H9 (cell line): ENCODE data around the gene CCSER1. TPM values are rescaled to one million over a fixed set of nuclear protein-coding genes. Genes with fewer than 3 reads are reported as not detected.

Experiments
- DNase-seq: peaks from one replicate; pipeline ENCODE4 v3.0.0-alpha.2; 2017
- H2AFZ ChIP-seq: one replicate; pipeline ENCODE4 v1.6.1; 2013; ENCODE audit warnings: mild to moderate bottlenecking, low read length, control low read depth, moderate library complexity
- H2AK5ac ChIP-seq: 2 replicates; pipeline ENCODE4 v1.6.1; 2013; ENCODE audit warnings: low read length, control low read depth, mixed read lengths; ENCODE audit not compliant: insufficient read length
- H2BK120ac ChIP-seq: one replicate; pipeline ENCODE4 v1.6.1; 2013; ENCODE audit warnings: low read depth, mild to moderate bottlenecking, low read length, control low read depth, inconsistent platforms; ENCODE audit not compliant: poor library complexity, severe bottlenecking
- H2BK12ac ChIP-seq: 2 replicates; pipeline ENCODE4 v1.6.1; 2013; ENCODE audit warnings: low read length, control low read depth, mixed read lengths, low read depth; ENCODE audit not compliant: insufficient read length
- H2BK15ac ChIP-seq: 2 replicates; pipeline ENCODE4 v1.6.1; 2013; ENCODE audit warnings: low read depth, low read length, control low read depth
- H2BK20ac ChIP-seq: one replicate; pipeline ENCODE4 v1.6.1; 2013; ENCODE audit warnings: low read depth, mild to moderate bottlenecking, low read length, control low read depth, inconsistent platforms; ENCODE audit not compliant: poor library complexity, severe bottlenecking
- H2BK5ac ChIP-seq: 2 replicates; pipeline ENCODE4 v1.6.1; 2013; ENCODE audit warnings: low read length, control low read depth, mixed read lengths; ENCODE audit not compliant: insufficient read length
- H3K14ac ChIP-seq: 2 replicates; pipeline ENCODE4 v1.6.1; 2013; ENCODE audit warnings: low read length, control low read depth; ENCODE audit not compliant: insufficient read depth
- H3K18ac ChIP-seq: 2 replicates; pipeline ENCODE4 v1.6.1; 2013; ENCODE audit warnings: low read depth, mild to moderate bottlenecking, mixed read lengths, low read length, control low read depth; ENCODE audit not compliant: insufficient read length
- H3K23ac ChIP-seq: 2 replicates; pipeline ENCODE4 v1.6.1; 2013; ENCODE audit warnings: low read length, control low read depth, mixed read lengths, low read depth; ENCODE audit not compliant: insufficient read length
- H3K23me2 ChIP-seq: 2 replicates; pipeline ENCODE4 v1.6.1; 2013; ENCODE audit warnings: low read depth, mild to moderate bottlenecking, mixed read lengths, low read length, control low read depth; ENCODE audit not compliant: insufficient read length, poor library complexity, severe bottlenecking
- H3K27ac ChIP-seq: 2 replicates; pipeline ENCODE4 v1.5.1; 2013; ENCODE audit warnings: low read length, control low read depth, mixed read lengths, low read depth; ENCODE audit not compliant: insufficient read length
- H3K27me3 ChIP-seq: 2 replicates; pipeline ENCODE4 v1.6.1; 2013; ENCODE audit warnings: low read length, control low read depth, inconsistent platforms; ENCODE audit not compliant: insufficient read depth
- H3K4ac ChIP-seq: 2 replicates; pipeline ENCODE4 v1.6.1; 2013; ENCODE audit warnings: low read depth, mild to moderate bottlenecking, control low read depth, inconsistent platforms, low read length, moderate library complexity
- H3K4me1 ChIP-seq: 2 replicates; pipeline ENCODE4 v1.6.1; 2013; ENCODE audit warnings: low read length, control low read depth, inconsistent platforms; ENCODE audit not compliant: insufficient read depth
- H3K4me2 ChIP-seq: 2 replicates; pipeline ENCODE4 v1.6.1; 2013; ENCODE audit warnings: low read length, control low read depth, mixed read lengths; ENCODE audit not compliant: insufficient read length, insufficient read depth
- H3K56ac ChIP-seq: 2 replicates; pipeline ENCODE4 v1.6.1; 2013; ENCODE audit warnings: low read depth, mild to moderate bottlenecking, mixed read lengths, low read length, control low read depth; ENCODE audit not compliant: insufficient read length
- H3K79me1 ChIP-seq: 2 replicates; pipeline ENCODE4 v1.6.1; 2013; ENCODE audit warnings: low read depth, mild to moderate bottlenecking, moderate library complexity, low read length, control low read depth, inconsistent platforms; ENCODE audit not compliant: insufficient read depth, poor library complexity, severe bottlenecking
- H3K79me2 ChIP-seq: 2 replicates; pipeline ENCODE4 v1.6.1; 2013; ENCODE audit warnings: low read length, control low read depth, inconsistent platforms; ENCODE audit not compliant: insufficient read depth
- H3K9ac ChIP-seq: 2 replicates; pipeline ENCODE4 v1.6.1; 2013; ENCODE audit warnings: low read length, control low read depth, mixed read lengths; ENCODE audit not compliant: insufficient read length; ENCODE audit errors: extremely low read depth
- H3K9me3 ChIP-seq: one replicate; pipeline ENCODE4 v1.6.1; 2013; ENCODE audit warnings: low read depth, low read length, inconsistent platforms; ENCODE audit not compliant: control insufficient read depth
- H3T11ph ChIP-seq: one replicate; pipeline ENCODE4 v1.6.1; 2013; ENCODE audit warnings: mild to moderate bottlenecking, low read length, control low read depth, inconsistent platforms
- H4K20me1 ChIP-seq: one replicate; pipeline ENCODE4 v1.6.1; 2013; ENCODE audit not compliant: control insufficient read depth, insufficient read length, insufficient read depth
- H4K5ac ChIP-seq: 2 replicates; pipeline ENCODE4 v1.6.1; 2013; ENCODE audit warnings: low read depth, mild to moderate bottlenecking, mixed read lengths, low read length, control low read depth; ENCODE audit not compliant: insufficient read length
- H4K8ac ChIP-seq: replicated peaks from 2 replicates; pipeline ENCODE4 v1.6.1; 2013; ENCODE audit warnings: low read length, control low read depth, mixed read lengths, low read depth; ENCODE audit not compliant: insufficient read length
- H4K91ac ChIP-seq: 2 replicates; pipeline ENCODE4 v1.6.1; 2013; ENCODE audit warnings: low read depth, mild to moderate bottlenecking, moderate library complexity, mixed read lengths, low read length, control low read depth; ENCODE audit not compliant: insufficient read length
- H3K27ac Mint-ChIP-seq, 3 experiments: 2 replicates in 2 of 3; 3 replicates in 1 of 3; pipeline ENCODE4 v1.8.0; 2020 to 2021; ENCODE audit warnings: mixed read lengths in 3 of 3, mild to moderate bottlenecking in 1 of 3, moderate library complexity in 1 of 3
- H3K27me3 Mint-ChIP-seq: 2 replicates; pipeline ENCODE4 v1.8.0; 2021; ENCODE audit warnings: low read depth, mild to moderate bottlenecking, moderate library complexity, mixed read lengths
- H3K36me3 Mint-ChIP-seq, 3 experiments: 2 replicates in 2 of 3; 3 replicates in 1 of 3; pipeline ENCODE4 v1.8.0; 2020 to 2021; ENCODE audit warnings: low read depth in 3 of 3, mixed read lengths in 3 of 3; ENCODE audit not compliant: insufficient read depth in 1 of 3
- H3K4me1 Mint-ChIP-seq, 2 experiments: 2 replicates each; pipeline ENCODE4 v1.8.0; 2020; ENCODE audit warnings: mixed read lengths in 2 of 2
- H3K4me3 Mint-ChIP-seq, 2 experiments: 2 replicates in 1 of 2; 3 replicates in 1 of 2; pipeline ENCODE4 v1.8.0; 2020 to 2021; ENCODE audit warnings: mild to moderate bottlenecking in 2 of 2, mixed read lengths in 2 of 2, moderate library complexity in 1 of 2
- H3K9me3 Mint-ChIP-seq, 2 experiments: 2 replicates in 1 of 2; 3 replicates in 1 of 2; pipeline ENCODE4 v1.8.0; 2020; ENCODE audit warnings: mild to moderate bottlenecking in 2 of 2, mixed read lengths in 2 of 2, moderate library complexity in 1 of 2
- WGBS: extraction: QIAGEN DNeasy Blood & Tissue Kit; methylation state at CpG from one replicate; pipeline ENCODE4 v1.1.7; 2013; ENCODE audit warnings: missing lambda C conversion rate, low lambda C conversion rate, mixed read lengths; ENCODE audit not compliant: insufficient read length; ENCODE audit errors: extremely low coverage; 5-methylcytosine and 5-hydroxymethylcytosine counted together
- total RNA-seq: library from RNA; stranded (reverse); gene quantifications from 2 replicates; pipeline ENCODE4 v1.2.1, GENCODE V29; 2021
- TF ChIP-seq, protein P1 (sequence below): fragments of 200-600 bp; sonication (generic); conservative IDR thresholded peaks from 3 replicates; pipeline ENCODE4 v1.8.0; 2021; ENCODE audit warnings: antibody characterized with exemption, mild to moderate bottlenecking

CCSER1 gene
- total RNA-seq, 1 experiment from 2014 or later: 0.37 TPM

DNA sequence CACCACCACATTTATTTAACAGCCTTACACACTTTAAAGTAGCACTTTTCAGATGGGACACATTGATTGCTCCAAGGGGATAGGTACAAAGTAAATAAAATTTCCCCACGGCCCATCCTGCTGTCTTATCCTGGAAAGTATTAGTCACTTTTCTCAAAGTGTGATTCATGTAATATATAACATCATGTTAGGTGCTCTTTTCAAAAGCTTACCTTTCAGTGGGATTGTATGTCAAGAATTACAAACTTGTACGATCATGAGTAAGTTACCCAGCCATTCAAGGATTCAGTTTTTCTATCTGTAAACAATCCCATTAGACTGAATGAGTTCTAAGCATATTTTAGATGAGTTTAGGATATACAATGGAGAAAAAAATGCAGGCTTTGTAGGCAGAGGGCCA, 1300.0 kb downstream of the CCSER1 start:
- Mint-ChIP-seq H3K9me3 (peaks cover 3% of the 10 kb centered on the region in 2 experiments; a peak in 2 of 5 replicates), H3K27ac (no peak overlapping the region; a peak in 1 of 7 replicates), H3K4me1 (peaks cover 3 to 5% of the 10 kb centered on the region in 2 experiments; a peak in 2 of 4 replicates), H3K36me3 (peaks cover 0 to 3% (median 0%) of the 10 kb centered on the region in 3 experiments; a peak in 2 of 7 replicates), H3K27me3 (no peaks in the 10 kb centered on the region), H3K4me3 (no peak overlapping the region)
- Histone ChIP-seq H2AFZ (no peak overlapping the region), H3K79me1 (no peaks in the 10 kb centered on the region), H2AK5ac (no peak overlapping the region), H3K18ac (no peak overlapping the region), H3K79me2 (no peaks in the 10 kb centered on the region), H2BK5ac (no peak overlapping the region), H2BK120ac (no peak overlapping the region), H4K8ac (no peak overlapping the region), H3K4me2 (no peak overlapping the region), H3T11ph (no peak overlapping the region), H3K23ac (no peak overlapping the region), H4K20me1 (no peaks in the 10 kb centered on the region), H3K27ac (no peak overlapping the region), H4K5ac (no peak overlapping the region), H3K4ac (no peak overlapping the region), H2BK12ac (no peak overlapping the region), H4K91ac (no peak overlapping the region), H3K23me2 (no peaks in the 10 kb centered on the region), H2BK20ac (no peak overlapping the region), H3K9ac (no peak overlapping the region), H3K14ac (no peak overlapping the region), H3K9me3 (no peaks in the 10 kb centered on the region), H3K27me3 (no peaks in the 10 kb centered on the region), H3K56ac (no peak overlapping the region), H2BK15ac (no peak overlapping the region), H3K4me1 (no peaks in the 10 kb centered on the region; the same call in 1 of the 2 replicates)
- WGBS: no CpG with 5 or more reads among the region's 2 CpGs
- no peak for DNase-seq
- TF ChIP-seq, protein P1, sequence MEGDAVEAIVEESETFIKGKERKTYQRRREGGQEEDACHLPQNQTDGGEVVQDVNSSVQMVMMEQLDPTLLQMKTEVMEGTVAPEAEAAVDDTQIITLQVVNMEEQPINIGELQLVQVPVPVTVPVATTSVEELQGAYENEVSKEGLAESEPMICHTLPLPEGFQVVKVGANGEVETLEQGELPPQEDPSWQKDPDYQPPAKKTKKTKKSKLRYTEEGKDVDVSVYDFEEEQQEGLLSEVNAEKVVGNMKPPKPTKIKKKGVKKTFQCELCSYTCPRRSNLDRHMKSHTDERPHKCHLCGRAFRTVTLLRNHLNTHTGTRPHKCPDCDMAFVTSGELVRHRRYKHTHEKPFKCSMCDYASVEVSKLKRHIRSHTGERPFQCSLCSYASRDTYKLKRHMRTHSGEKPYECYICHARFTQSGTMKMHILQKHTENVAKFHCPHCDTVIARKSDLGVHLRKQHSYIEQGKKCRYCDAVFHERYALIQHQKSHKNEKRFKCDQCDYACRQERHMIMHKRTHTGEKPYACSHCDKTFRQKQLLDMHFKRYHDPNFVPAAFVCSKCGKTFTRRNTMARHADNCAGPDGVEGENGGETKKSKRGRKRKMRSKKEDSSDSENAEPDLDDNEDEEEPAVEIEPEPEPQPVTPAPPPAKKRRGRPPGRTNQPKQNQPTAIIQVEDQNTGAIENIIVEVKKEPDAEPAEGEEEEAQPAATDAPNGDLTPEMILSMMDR: no peak
